GM10266 (cell line): ENCODE measurements around the gene C11orf86.

ENCODE experiments used
- DNase-seq: peaks from one replicate; pipeline ENCODE4 v3.0.0; 2012; ENCODE audit errors: extremely low spot score
- TF ChIP-seq, protein P1 (sequence below): IDR thresholded peaks from 2 replicates; pipeline ENCODE4 v1.5.1; 2012; ENCODE audit warnings: mild to moderate bottlenecking, low read depth; ENCODE audit not compliant: control insufficient read depth, insufficient read depth; ENCODE audit errors: missing control alignments

The C11orf86 gene, protein sequence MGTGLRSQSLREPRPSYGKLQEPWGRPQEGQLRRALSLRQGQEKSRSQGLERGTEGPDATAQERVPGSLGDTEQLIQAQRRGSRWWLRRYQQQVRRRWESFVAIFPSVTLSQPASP

GRCh38 chr11:66974724-66975404, at the start of gene C11orf86:
Gene C11orf86, plus strand, starts transcription at chr11:66975304. Its CDS starts 59 bp downstream, at chr11:66975363.
- TF ChIP-seq, protein P1, sequence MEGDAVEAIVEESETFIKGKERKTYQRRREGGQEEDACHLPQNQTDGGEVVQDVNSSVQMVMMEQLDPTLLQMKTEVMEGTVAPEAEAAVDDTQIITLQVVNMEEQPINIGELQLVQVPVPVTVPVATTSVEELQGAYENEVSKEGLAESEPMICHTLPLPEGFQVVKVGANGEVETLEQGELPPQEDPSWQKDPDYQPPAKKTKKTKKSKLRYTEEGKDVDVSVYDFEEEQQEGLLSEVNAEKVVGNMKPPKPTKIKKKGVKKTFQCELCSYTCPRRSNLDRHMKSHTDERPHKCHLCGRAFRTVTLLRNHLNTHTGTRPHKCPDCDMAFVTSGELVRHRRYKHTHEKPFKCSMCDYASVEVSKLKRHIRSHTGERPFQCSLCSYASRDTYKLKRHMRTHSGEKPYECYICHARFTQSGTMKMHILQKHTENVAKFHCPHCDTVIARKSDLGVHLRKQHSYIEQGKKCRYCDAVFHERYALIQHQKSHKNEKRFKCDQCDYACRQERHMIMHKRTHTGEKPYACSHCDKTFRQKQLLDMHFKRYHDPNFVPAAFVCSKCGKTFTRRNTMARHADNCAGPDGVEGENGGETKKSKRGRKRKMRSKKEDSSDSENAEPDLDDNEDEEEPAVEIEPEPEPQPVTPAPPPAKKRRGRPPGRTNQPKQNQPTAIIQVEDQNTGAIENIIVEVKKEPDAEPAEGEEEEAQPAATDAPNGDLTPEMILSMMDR = no peak
- no peak for DNase-seq

- TF ChIP-seq, protein P1 = no peak
- no peak for DNase-seq
These were observed 45.4 kb upstream of the C11orf86 start for GRCh38 chr11:66929753-66930152.

- DNase-seq = no peak
- TF ChIP-seq, protein P1 = no peak
These were observed 42.6 kb upstream of the C11orf86 start for GRCh38 chr11:66932543-66932942.

- DNase-seq = no peak
- TF ChIP-seq, protein P1 = no peak
These were observed 41.6 kb upstream of the C11orf86 start for GRCh38 chr11:66933531-66933930.

- no peak for DNase-seq
- TF ChIP-seq, protein P1 = no peak
These were observed 39.9 kb upstream of the C11orf86 start for GRCh38 chr11:66934950-66935779.

- no peak for DNase-seq
- TF ChIP-seq, protein P1 = no peak
These were observed 38.8 kb upstream of the C11orf86 start for GRCh38 chr11:66936311-66936711.
